Measurements from ENCODE around the gene RTN4IP1. TPM values are rescaled to one million over a fixed set of nuclear protein-coding genes. Genes with fewer than 3 reads are reported as not detected.

Gene RTN4IP1
- total RNA-seq = 1 to 10 TPM; 7.1 to 8.9 TPM
- 11.9 TPM for polyA plus RNA-seq (2013, experiment 1 of 2)
- polyA plus RNA-seq (2013, experiment 2 of 2) = 10.5 TPM
- long read RNA-seq, experiment 1, transcript RTN4IP1-201 (9 exons, 1,682 nt) = major isoform, 6 of 7 reads
- long read RNA-seq, experiment 1, partial matches to known transcripts = 1 of 7 reads
- long read RNA-seq, experiment 1, other reads (novel, unspliced or antisense) = 0 of 7 reads
- long read RNA-seq, experiment 2, transcript RTN4IP1-201 (9 exons, 1,682 nt) = major isoform, 17 of 19 reads
- long read RNA-seq, experiment 2, partial matches to known transcripts = 0 of 19 reads
- long read RNA-seq, experiment 2, other reads (novel, unspliced or antisense) = 2 of 19 reads
- long read RNA-seq, experiment 3, transcript RTN4IP1-201 (9 exons, 1,682 nt) = major isoform, 25 of 28 reads
- long read RNA-seq, experiment 3, partial matches to known transcripts = 0 of 28 reads
- long read RNA-seq, experiment 3, other reads (novel, unspliced or antisense) = 3 of 28 reads
- long read RNA-seq, experiment 4, transcript RTN4IP1-201 (9 exons, 1,682 nt) = major isoform, 32 of 33 reads
- long read RNA-seq, experiment 4, partial matches to known transcripts = 1 of 33 reads
- long read RNA-seq, experiment 4, other reads (novel, unspliced or antisense) = 0 of 33 reads

GRCh38 chr6:106629103-106629858 lies at the start of gene RTN4IP1, which contains the start of gene QRSL1:
Gene RTN4IP1, minus strand, starts transcription at chr6:106629498. Its CDS starts 477 bp downstream, at chr6:106629021.
Gene QRSL1, plus strand, starts transcription at chr6:106629578. Its CDS starts 104 bp downstream, at chr6:106629682.
- H3K4me1 ChIP-seq (ENCODE audit: control insufficient read depth, insufficient read depth, low read length) = peaks cover 5% of the 10 kb centered on the region
- 0% methylated on average over 16 to 46 of the region's 46 CpGs for WGBS, 2 experiments (ENCODE audit: insufficient coverage in 1 of 2, insufficient read length in 1 of 2)
- Mint-ChIP-seq H3K4me1 (peaks cover 12% of the 10 kb centered on the region), H3K27ac (peak within 1 kb of the TSS; percentile 97), H3K9me3 (peaks cover 2% of the 10 kb centered on the region), H3K36me3 (ENCODE audit: low read depth) (no peaks in the 10 kb centered on the region), H3K4me3 (peak within 1 kb of the TSS; percentile 89), H3K27me3 (ENCODE audit: insufficient read depth) (no peaks in the 10 kb centered on the region)
- no peaks in the 10 kb centered on the region for H3K36me3 ChIP-seq (ENCODE audit: control insufficient read depth, insufficient read depth, low read length)
- no peaks in the 10 kb centered on the region for H3K27me3 ChIP-seq (ENCODE audit: control insufficient read depth, insufficient read depth, low read length, poor library complexity, severe bottlenecking)
- no peaks in the 10 kb centered on the region for H3K9me3 ChIP-seq (ENCODE audit: control insufficient read depth, low read length)
- peak; percentile 97 for DNase-seq
- peak within 1 kb of the TSS; percentile 91 for H3K4me3 ChIP-seq (ENCODE audit: low read length)
- H3K27ac ChIP-seq (ENCODE audit: low read depth, low read length) = peak within 1 kb of the TSS; percentile 51
- peak within 1 kb of the TSS; percentile 83 for H3K9ac ChIP-seq (ENCODE audit: extremely low read depth, low read length, poor library complexity, severe bottlenecking)
- TF ChIP-seq CTCF (conservative IDR thresholded peaks at IDR 0.05) = no peak

- H3K9ac ChIP-seq (ENCODE audit: extremely low read depth, low read length, poor library complexity, severe bottlenecking) = no peak overlapping the region
- H3K27ac ChIP-seq (ENCODE audit: low read depth, low read length) = no peak overlapping the region
- Mint-ChIP-seq H3K9me3 (no peaks in the 10 kb centered on the region), H3K27ac (no peak overlapping the region), H3K36me3 (ENCODE audit: low read depth) (no peaks in the 10 kb centered on the region), H3K27me3 (ENCODE audit: insufficient read depth) (no peaks in the 10 kb centered on the region), H3K4me1 (peaks cover under 1% of the 10 kb centered on the region), H3K4me3 (no peak overlapping the region)
- H3K36me3 ChIP-seq (ENCODE audit: control insufficient read depth, insufficient read depth, low read length) = no peaks in the 10 kb centered on the region
- WGBS, 2 experiments (ENCODE audit: insufficient coverage in 1 of 2, insufficient read length in 1 of 2) = 90 to 95% methylated on average over 1 to 3 of the region's 3 CpGs
- no peaks in the 10 kb centered on the region for H3K27me3 ChIP-seq (ENCODE audit: control insufficient read depth, insufficient read depth, low read length, poor library complexity, severe bottlenecking)
- no peak overlapping the region for H3K4me3 ChIP-seq (ENCODE audit: low read length)
- DNase-seq = no peak
- no peaks in the 10 kb centered on the region for H3K9me3 ChIP-seq (ENCODE audit: control insufficient read depth, low read length)
- no peak for TF ChIP-seq CTCF (conservative IDR thresholded peaks at IDR 0.05)
- H3K4me1 ChIP-seq (ENCODE audit: control insufficient read depth, insufficient read depth, low read length) = no peaks in the 10 kb centered on the region
Measured at GRCh38 chr6:106677282-106677681, 48.0 kb upstream of the RTN4IP1 start.

- no peak for TF ChIP-seq CTCF (conservative IDR thresholded peaks at IDR 0.05)
- Mint-ChIP-seq H3K4me3 (no peak overlapping the region), H3K4me1 (peaks cover 3% of the 10 kb centered on the region), H3K27me3 (ENCODE audit: insufficient read depth) (no peaks in the 10 kb centered on the region), H3K27ac (no peak overlapping the region), H3K36me3 (ENCODE audit: low read depth) (no peaks in the 10 kb centered on the region), H3K9me3 (no peaks in the 10 kb centered on the region)
- Histone ChIP-seq H3K4me3 (ENCODE audit: low read length) (no peak overlapping the region), H3K9ac (ENCODE audit: extremely low read depth, low read length, poor library complexity, severe bottlenecking) (no peak overlapping the region), H3K27ac (ENCODE audit: low read depth, low read length) (no peak overlapping the region), H3K36me3 (ENCODE audit: control insufficient read depth, insufficient read depth, low read length) (no peaks in the 10 kb centered on the region), H3K4me1 (ENCODE audit: control insufficient read depth, insufficient read depth, low read length) (no peaks in the 10 kb centered on the region), H3K27me3 (ENCODE audit: control insufficient read depth, insufficient read depth, low read length, poor library complexity, severe bottlenecking) (no peaks in the 10 kb centered on the region), H3K9me3 (ENCODE audit: control insufficient read depth, low read length) (no peaks in the 10 kb centered on the region)
- no peak for DNase-seq
Measured at GRCh38 chr6:106674541-106675229, 45.4 kb upstream of the RTN4IP1 start.

Data from endodermal cell (in vitro differentiated cells).